ENCODE measurements around the gene TSPAN4. TPM values are rescaled to one million over a fixed set of nuclear protein-coding genes. Genes with fewer than 3 reads are reported as not detected.

TSPAN4 gene
- total and polyA plus RNA-seq, 3 donors from 2014 or later, result 47.2 to 87.0 (median 49.1) TPM

DNA sequence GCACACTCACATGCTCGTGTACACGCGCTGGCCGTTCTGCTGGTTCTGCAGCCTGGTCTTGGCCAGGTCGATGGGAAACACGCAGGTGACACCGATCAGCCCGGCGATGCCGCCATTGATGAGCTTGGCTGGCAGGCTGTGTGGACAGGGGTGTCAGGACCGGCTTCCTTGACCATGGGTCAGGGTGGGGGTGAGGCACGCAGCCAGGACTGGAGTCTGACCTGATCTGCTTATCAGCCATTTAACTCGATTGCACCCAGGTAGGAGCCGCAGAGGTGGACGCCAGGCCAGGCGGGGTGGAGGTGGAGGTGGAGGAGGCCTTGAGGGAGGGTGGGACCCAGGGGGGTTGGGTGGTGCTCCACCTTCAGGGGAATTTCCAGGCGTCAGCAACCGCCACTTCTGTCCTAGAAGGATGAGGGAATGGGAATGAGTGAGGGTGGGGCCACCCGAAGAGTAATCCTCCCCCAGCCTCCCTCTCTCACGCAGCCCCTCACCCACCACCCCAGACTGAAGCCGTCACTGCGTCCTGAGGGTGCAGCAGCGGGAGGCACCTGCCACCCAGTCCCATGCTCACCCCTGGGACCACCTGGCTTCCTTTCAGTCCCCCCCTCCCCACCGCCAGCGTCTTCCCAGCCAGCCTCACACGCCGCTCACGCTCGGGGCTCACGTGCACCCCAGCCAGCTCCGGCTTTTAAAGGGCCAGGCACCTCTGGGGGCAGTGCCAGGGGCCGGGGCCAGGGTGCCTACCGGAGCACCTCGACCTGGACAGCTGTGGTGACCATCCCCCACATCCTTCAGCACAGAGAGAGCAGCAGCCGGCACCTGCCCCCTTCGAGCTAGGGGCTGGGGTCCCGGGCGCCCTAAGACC lies 47.7 kb upstream of the TSPAN4 start:
- peak; percentile 56 for DNase-seq
- peak overlapping the region; percentile 64 to 83 for H3K27ac ChIP-seq
- no peaks in the 10 kb centered on the region for H3K27me3 ChIP-seq
- intact Hi-C loops (cut with DNase I; ENCODE audit: low total_unique reads), result no loop called here
- H3K4me1 ChIP-seq, result peaks cover 27% of the 10 kb centered on the region
- H3K36me3 ChIP-seq (ENCODE audit: low read depth, missing control alignments), result no peaks in the 10 kb centered on the region
- 56 to 60% methylated on average over 12 to 38 of the region's 38 CpGs for WGBS, 2 donors
- no peaks in the 10 kb centered on the region for H3K9me3 ChIP-seq
- no peak for TF ChIP-seq CTCF (IDR thresholded peaks at IDR 0.05)
- no peak for TF ChIP-seq POLR2A (IDR thresholded peaks at IDR 0.05)
- H3K4me3 ChIP-seq, result peak overlapping the region; percentile 13 to 76

GRCh38 chr11:795634-796564 lies 46.8 kb upstream of the TSPAN4 start:
- TF ChIP-seq POLR2A (IDR thresholded peaks at IDR 0.05), result no peak
- TF ChIP-seq CTCF (IDR thresholded peaks at IDR 0.05), result no peak
- Histone ChIP-seq H3K27ac (peak overlapping the region; percentile 64 to 83), H3K36me3 (ENCODE audit: low read depth, missing control alignments) (no peaks in the 10 kb centered on the region), H3K27me3 (no peaks in the 10 kb centered on the region), H3K4me1 (peaks cover 27% of the 10 kb centered on the region), H3K4me3 (peak overlapping the region; percentile 13 to 76), H3K9me3 (no peaks in the 10 kb centered on the region)
- WGBS, 2 donors, result 36% methylated on average over 24 of the region's 26 CpGs; no CpG with 5 or more reads in 1 of the 2 donors
- intact Hi-C loops (cut with DNase I; ENCODE audit: low total_unique reads), result no loop called here
- peak; percentile 78 for DNase-seq

DNA sequence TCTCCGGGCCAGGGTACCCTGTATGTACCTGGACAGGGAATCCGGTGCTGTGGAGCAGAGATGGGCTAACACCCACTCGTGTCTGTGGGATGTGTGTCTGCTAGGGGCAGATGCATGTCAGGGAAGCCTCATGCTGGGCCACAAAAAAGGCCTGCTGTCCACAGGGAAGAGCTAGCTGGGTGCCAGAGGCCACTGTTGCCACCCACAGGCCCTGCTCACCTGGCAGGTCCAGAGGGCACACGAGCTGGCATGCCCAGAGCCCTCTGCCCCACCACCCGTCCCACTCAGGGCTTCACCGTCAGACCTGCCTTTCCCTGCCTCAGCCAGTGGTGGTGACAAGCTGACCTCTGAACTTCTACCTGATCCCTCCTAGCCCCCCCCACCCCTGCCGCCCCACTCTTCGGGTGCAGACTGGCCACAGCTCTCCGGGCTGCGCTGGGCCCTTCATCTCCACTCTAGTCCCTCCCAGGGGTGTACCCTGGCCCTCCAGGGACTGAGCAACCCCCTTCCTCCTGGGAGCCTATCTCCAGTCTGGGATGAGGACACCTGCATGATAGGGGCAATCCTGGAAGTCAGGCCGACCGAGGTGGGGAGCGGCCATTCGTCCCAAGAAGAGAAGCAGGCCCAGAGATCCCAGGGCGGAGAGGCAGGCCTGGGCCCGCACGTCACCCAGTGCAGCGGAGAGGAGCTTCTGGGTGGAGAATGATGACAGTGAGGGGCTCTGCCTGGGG lies 45.9 kb upstream of the TSPAN4 start:
- no peaks in the 10 kb centered on the region for H3K27me3 ChIP-seq
- no peaks in the 10 kb centered on the region for H3K36me3 ChIP-seq (ENCODE audit: low read depth, missing control alignments)
- intact Hi-C loops (cut with DNase I; ENCODE audit: low total_unique reads), result no loop called here
- no peaks in the 10 kb centered on the region for H3K9me3 ChIP-seq
- H3K4me3 ChIP-seq, result peak overlapping the region; percentile 62 to 76
- TF ChIP-seq CTCF (IDR thresholded peaks at IDR 0.05) (no peak), POLR2A (IDR thresholded peaks at IDR 0.05) (no peak)
- WGBS, 2 donors, result 18 to 26% methylated on average over 14 to 18 of the region's 18 CpGs
- peak overlapping the region; percentile 64 to 83 for H3K27ac ChIP-seq
- no peak for DNase-seq
- H3K4me1 ChIP-seq, result peaks cover 27% of the 10 kb centered on the region

- H3K4me3 ChIP-seq, result peak overlapping the region; percentile 62 to 76
- H3K27ac ChIP-seq, result peak overlapping the region; percentile 64 to 83
- 0% methylated on average over 4 to 57 of the region's 57 CpGs for WGBS, 2 donors
- H3K27me3 ChIP-seq, result no peaks in the 10 kb centered on the region
- peak; percentile 85 for DNase-seq
- TF ChIP-seq CTCF (IDR thresholded peaks at IDR 0.05) (no peak), POLR2A (IDR thresholded peaks at IDR 0.05) (no peak)
- H3K9me3 ChIP-seq, result no peaks in the 10 kb centered on the region
- no peaks in the 10 kb centered on the region for H3K36me3 ChIP-seq (ENCODE audit: low read depth, missing control alignments)
- H3K4me1 ChIP-seq, result peaks cover 27% of the 10 kb centered on the region
- intact Hi-C loops (cut with DNase I; ENCODE audit: low total_unique reads), result no loop called here
Measured at GRCh38 chr11:797296-798092, 45.2 kb upstream of the TSPAN4 start.

Data from testis (tissue), 3 donors.